Mononuclear cell (primary cell): Measurements from ENCODE around the gene MRPS34. TPM values are rescaled to one million over a fixed set of nuclear protein-coding genes. Genes with fewer than 3 reads are reported as not detected.
"Not testable (repeated sequence)": the region's sequence is repeated elsewhere in the genome, so short reads cannot be mapped to it uniquely, and the experiment has no call there.

Experiments used
- H3K27me3 ChIP-seq: 2 replicates; pipeline ENCODE4 v1.6.0; 2011; ENCODE audit warnings: low read length, control low read depth; ENCODE audit not compliant: insufficient read depth
- H3K4me1 ChIP-seq: 2 replicates; pipeline ENCODE4 v1.5.1; 2011; ENCODE audit warnings: mild to moderate bottlenecking, low read length, control low read depth; ENCODE audit not compliant: insufficient read depth
- H3K4me3 ChIP-seq: 2 replicates; pipeline ENCODE4 v1.5.1; 2011; ENCODE audit warnings: mild to moderate bottlenecking, low read length, moderate library complexity
- H3K9me3 ChIP-seq: 2 replicates; pipeline ENCODE4 v1.5.1; 2011; ENCODE audit warnings: low read depth, mild to moderate bottlenecking, control low read depth, low read length
- total RNA-seq: library from RNA; depleted of rRNA; stranded (reverse); fragments of >200 nt; gene quantifications from one replicate; pipeline ENCODE4 v1.2.3, GENCODE V29; 2012

The MRPS34 gene
- total RNA-seq, 1 donor: 17.1 TPM

DNA sequence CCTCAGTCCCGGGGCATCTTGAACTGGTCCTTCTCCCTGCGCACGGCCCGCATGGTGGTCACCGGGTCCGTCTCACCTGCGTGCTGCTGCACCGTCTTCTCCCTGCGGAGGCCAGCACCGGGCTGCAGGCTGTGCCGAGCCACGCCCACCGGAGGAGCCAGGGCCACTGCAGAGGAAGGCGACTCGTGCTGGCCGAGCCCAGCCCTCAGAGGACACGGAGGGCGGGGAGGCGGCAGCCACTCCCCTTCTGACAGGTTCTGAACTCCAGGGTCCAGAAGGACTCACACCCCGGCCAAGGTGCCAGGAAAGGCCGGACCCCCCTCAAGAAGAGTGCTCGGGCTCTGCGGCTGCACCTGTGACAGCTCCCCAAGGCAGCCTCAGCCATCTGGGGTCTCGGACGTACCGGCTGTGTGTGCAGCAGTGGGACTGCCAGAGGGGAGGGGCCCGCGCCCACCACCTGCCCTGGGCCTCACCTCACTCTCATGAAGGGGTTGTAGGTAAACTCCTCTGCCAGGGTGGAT is 36.4 kb upstream of the MRPS34 start:
- Histone ChIP-seq H3K4me1 (no peaks in the 10 kb centered on the region), H3K4me3 (no peak overlapping the region), H3K9me3 (no peaks in the 10 kb centered on the region), H3K27me3 (no peaks in the 10 kb centered on the region)

DNA sequence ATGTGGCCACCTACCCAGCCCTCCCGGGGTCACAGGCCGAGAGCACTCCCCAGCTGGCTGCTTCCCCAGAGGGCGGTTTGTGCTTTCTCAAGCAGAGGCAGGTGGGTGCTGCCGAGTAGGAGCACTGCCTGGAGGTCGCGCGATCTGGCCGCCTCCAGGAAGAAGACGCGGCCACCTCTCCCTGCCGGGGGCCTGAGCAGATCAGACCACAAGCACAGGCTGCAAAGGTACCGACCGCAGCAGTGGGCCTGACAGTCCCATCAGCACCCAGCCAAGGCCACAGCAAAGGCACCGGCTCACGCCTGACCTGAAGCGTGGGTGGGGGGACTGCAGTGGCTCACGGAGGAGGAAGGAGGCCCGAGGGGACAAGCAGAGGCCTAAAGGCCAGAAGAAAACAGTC is 35.8 kb upstream of the MRPS34 start:
- Histone ChIP-seq H3K4me3 (no peak overlapping the region), H3K4me1 (no peaks in the 10 kb centered on the region), H3K9me3 (no peaks in the 10 kb centered on the region), H3K27me3 (no peaks in the 10 kb centered on the region)

DNA sequence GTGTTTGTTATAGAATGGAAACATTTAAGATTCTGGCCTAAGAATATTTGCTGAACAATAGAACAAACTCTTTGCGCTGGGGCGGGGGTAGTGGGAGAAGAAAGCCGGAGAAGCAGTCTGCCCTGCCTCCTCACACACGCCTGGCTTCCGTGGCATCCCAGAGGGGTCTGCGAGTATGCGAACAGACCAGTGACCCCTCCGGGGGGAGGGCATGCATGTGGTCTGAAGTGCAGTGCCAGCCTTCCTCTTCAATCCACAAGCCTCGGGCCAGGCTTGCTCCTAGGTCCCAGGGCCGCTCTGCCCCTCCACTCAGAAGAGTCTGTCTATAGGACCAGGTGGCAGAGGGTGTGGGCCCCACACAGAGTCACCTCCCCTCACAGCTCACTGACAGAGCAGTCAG is 34.7 kb upstream of the MRPS34 start:
- Histone ChIP-seq H3K9me3 (no peaks in the 10 kb centered on the region), H3K27me3 (no peaks in the 10 kb centered on the region), H3K4me3 (no peak overlapping the region), H3K4me1 (no peaks in the 10 kb centered on the region)

DNA sequence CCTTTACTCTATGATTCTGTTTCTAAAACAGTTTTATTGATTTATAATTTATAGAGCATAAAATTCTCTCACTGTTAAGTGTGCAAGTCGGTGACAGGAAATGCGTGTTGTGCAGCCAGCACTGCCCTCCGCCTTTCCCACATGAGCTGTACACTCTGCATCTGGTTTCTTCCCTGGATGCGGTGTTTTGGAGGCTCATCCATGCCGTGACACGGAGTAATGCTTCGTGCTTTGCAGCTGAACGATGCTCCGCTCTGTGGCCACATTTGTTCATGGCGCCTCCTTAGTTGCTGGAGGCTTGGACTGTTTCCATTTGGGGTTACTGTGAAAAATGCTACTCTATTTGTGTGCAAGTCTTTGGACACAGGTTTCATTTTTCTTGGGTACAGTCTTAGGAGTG is 27.8 kb upstream of the MRPS34 start:
- H3K4me3 ChIP-seq: no peak overlapping the region
- no peaks in the 10 kb centered on the region for H3K9me3 ChIP-seq
- H3K27me3 ChIP-seq: no peaks in the 10 kb centered on the region
- H3K4me1 ChIP-seq: no peaks in the 10 kb centered on the region

GRCh38 chr16:1799263-1799662 is 26.3 kb upstream of the MRPS34 start:
- H3K4me3 ChIP-seq, H3K27me3 ChIP-seq, H3K9me3 ChIP-seq, H3K4me1 ChIP-seq: not testable (repeated sequence)

GRCh38 chr16:1794908-1795666 is 22.2 kb upstream of the MRPS34 start:
- Histone ChIP-seq H3K27me3 (no peaks in the 10 kb centered on the region), H3K4me1 (no peaks in the 10 kb centered on the region), H3K4me3 (no peak overlapping the region), H3K9me3 (no peaks in the 10 kb centered on the region)

- Histone ChIP-seq H3K4me3 (no peak overlapping the region), H3K4me1 (no peaks in the 10 kb centered on the region), H3K9me3 (no peaks in the 10 kb centered on the region), H3K27me3 (no peaks in the 10 kb centered on the region)
Observed at GRCh38 chr16:1794221-1794871, 21.4 kb upstream of the MRPS34 start.

- Histone ChIP-seq H3K27me3 (no peaks in the 10 kb centered on the region), H3K4me1 (no peaks in the 10 kb centered on the region), H3K9me3 (no peaks in the 10 kb centered on the region), H3K4me3 (no peak within 1 kb of the TSS)
Observed at GRCh38 chr16:1793578-1794220, 20.8 kb upstream of the MRPS34 start, which contains the start of gene IGFALS. Gene IGFALS (minus strand): TSS chr16:1793705. CDS start chr16:1793652, 53 bp downstream.

- Histone ChIP-seq H3K27me3 (no peaks in the 10 kb centered on the region), H3K9me3 (no peaks in the 10 kb centered on the region)
Observed at GRCh38 chr16:1792836-1793577, 20.1 kb upstream of the MRPS34 start.

GRCh38 chr16:1791943-1792812 is 19.2 kb upstream of the MRPS34 start:
- H3K4me3 ChIP-seq: no peak overlapping the region
- no peaks in the 10 kb centered on the region for H3K27me3 ChIP-seq
- H3K9me3 ChIP-seq: no peaks in the 10 kb centered on the region
- H3K4me1 ChIP-seq: no peaks in the 10 kb centered on the region

More at GRCh38 chr16:1792836-1793577, 20.1 kb upstream of the MRPS34 start:
- no peaks in the 10 kb centered on the region for H3K4me1 ChIP-seq
- H3K4me3 ChIP-seq: no peak overlapping the region

DNA sequence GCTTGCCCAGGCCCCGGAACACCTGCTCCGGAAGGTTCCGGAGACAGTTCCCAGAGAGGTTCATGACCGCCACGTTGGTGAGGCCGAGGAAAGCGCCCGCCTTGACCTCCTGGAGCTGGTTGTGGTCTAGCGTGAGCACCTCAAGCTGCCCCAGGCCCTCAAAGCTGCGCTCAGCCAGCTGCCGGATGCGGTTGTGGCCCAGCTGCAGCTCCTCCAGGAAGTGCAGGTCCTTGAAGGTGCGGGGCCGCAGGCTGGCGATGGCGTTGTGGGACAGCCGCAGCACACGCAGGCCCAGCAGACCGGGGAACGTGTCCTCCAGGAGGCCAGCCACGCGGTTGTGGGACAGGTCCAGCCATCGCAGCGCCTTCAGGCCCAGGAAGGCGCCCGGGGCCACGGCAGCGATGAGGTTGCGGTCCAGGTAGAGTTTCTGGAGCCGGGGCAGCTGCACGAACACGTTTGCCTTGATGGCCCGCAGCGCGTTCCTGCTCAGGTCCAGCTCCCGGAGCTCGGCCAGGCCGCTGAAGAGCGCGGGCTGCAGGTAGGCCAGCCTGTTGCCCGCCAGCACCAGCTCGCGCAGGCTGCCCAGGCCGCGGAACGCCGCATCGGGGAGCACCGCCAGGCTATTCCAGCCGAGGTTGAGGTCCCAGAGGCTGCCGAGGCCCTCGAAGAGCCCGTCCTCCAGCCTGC is 18.5 kb upstream of the MRPS34 start:
- Histone ChIP-seq H3K4me3 (no peak overlapping the region), H3K4me1 (no peaks in the 10 kb centered on the region), H3K27me3 (no peaks in the 10 kb centered on the region), H3K9me3 (no peaks in the 10 kb centered on the region)

- no peak overlapping the region for H3K4me3 ChIP-seq
- no peaks in the 10 kb centered on the region for H3K4me1 ChIP-seq
- no peaks in the 10 kb centered on the region for H3K9me3 ChIP-seq
- no peaks in the 10 kb centered on the region for H3K27me3 ChIP-seq
Observed at GRCh38 chr16:1790611-1791255, 17.8 kb upstream of the MRPS34 start.

GRCh38 chr16:1790261-1790610 is 17.3 kb upstream of the MRPS34 start:
- Histone ChIP-seq H3K4me1 (no peaks in the 10 kb centered on the region), H3K9me3 (no peaks in the 10 kb centered on the region), H3K4me3 (no peak overlapping the region), H3K27me3 (no peaks in the 10 kb centered on the region)
